ENCODE data around the gene MASP2. TPM values are rescaled to one million over a fixed set of nuclear protein-coding genes. Genes with fewer than 3 reads are reported as not detected.
"Not testable (repeated sequence)": the region's sequence is repeated elsewhere in the genome, so short reads cannot be mapped to it uniquely, and the experiment has no call there.

Gene MASP2
- total and polyA plus RNA-seq, 2 of the 8 experiments (the other 6 are each of a cell fraction or from before 2014, with no cell fraction given), result 0.54 to 1.2 TPM

DNA sequence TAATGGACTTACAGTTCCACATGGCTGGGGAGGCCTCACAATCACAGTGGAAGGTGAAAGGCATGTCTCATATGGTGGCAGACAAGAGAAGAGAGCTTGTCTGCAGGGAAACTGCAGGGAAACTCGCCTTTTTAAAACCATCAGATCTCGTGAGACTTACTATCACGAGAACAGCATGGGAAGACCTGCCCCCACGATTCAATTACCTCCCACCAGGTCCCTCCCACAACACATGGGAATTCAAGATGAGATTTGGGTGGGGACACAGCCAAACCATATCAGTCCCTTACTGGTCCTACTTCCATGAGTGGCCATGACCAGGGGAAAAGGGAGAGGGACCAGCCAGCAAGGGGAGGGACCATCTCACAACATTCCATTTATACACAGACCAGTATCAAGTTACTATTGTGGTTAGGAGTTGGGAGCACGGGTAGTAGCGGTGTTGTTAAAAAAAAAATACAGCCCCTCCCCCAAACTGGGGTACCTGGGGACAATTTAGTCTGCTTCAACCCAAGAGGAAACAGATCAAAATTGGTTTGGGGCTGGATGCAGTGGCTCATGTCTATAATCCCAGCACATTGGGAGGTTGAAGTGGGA lies 57.0 kb downstream of the MASP2 start:
- H4K5ac ChIP-seq (ENCODE audit: insufficient read length, low read depth, low read length); H4K8ac ChIP-seq (ENCODE audit: extremely low read depth, insufficient read depth, low read length); FAIRE-seq; DNase-seq (ENCODE audit: low read depth in 1 of 2, low spot score in 2 of 2); H3K36me3 ChIP-seq (ENCODE audit: control insufficient read depth in 2 of 4, insufficient read depth in 4 of 4, low read length in 3 of 4); H4K20me1 ChIP-seq (replicated peaks in 1 of 2; ENCODE audit: control insufficient read depth in 1 of 2, insufficient read depth in 2 of 2, low read length in 2 of 2); H3K23ac ChIP-seq (ENCODE audit: insufficient read length); H3K56ac ChIP-seq (replicated peaks; ENCODE audit: insufficient read length, low read depth, low read length); H3K9ac ChIP-seq (replicated peaks in 1 of 4; ENCODE audit: extremely low read depth in 1 of 4, low read depth in 3 of 4, low read length in 3 of 4); H2AK5ac ChIP-seq (ENCODE audit: low read depth, low read length); H3K27ac ChIP-seq (ENCODE audit: low read depth, low read length); H3K4ac ChIP-seq (replicated peaks; ENCODE audit: insufficient read length, low read depth, low read length); H2BK120ac ChIP-seq (replicated peaks; ENCODE audit: low read depth, low read length); H2BK15ac ChIP-seq (ENCODE audit: low read length); H3K27me3 ChIP-seq (replicated peaks in 1 of 4; ENCODE audit: control insufficient read depth in 3 of 4, extremely low read depth in 1 of 4, insufficient read depth in 3 of 4, low read length in 3 of 4); H4K91ac ChIP-seq (replicated peaks; ENCODE audit: insufficient read length, low read length); H3K79me1 ChIP-seq (ENCODE audit: low read depth, low read length); H2BK20ac ChIP-seq (ENCODE audit: low read length); H3K9me3 ChIP-seq (ENCODE audit: insufficient read depth in 2 of 2, low read depth in 1 of 2, low read length in 1 of 2); H3K23me2 ChIP-seq (ENCODE audit: low read depth, low read length); H3K14ac ChIP-seq (ENCODE audit: insufficient read length); H3K79me2 ChIP-seq (ENCODE audit: control insufficient read depth in 1 of 2, insufficient read depth in 2 of 2, low read length in 2 of 2); H3K4me1 ChIP-seq (replicated peaks in 1 of 4; ENCODE audit: control insufficient read depth in 3 of 4, insufficient read depth in 4 of 4, low read length in 3 of 4): not testable (repeated sequence)
- peak; percentile 36; the same call in 1 of the 2 replicates for TF ChIP-seq RBBP5 (IDR thresholded peaks at IDR 0.05; ENCODE audit: borderline replicate concordance, low read depth, low read length)
- ChIA-PET POLR2A (ENCODE audit: partially characterized antibody) (interaction anchor here (0.7 to 2.8 kb wide), 3 partner anchors 9 to 22 kb away, joined by 3 to 12 read pairs (median 5); partner anchors contain the start of gene TARDBP), CTCF (ENCODE audit: partially characterized antibody) (interaction anchor here (0.7 to 1.6 kb wide), 5 partner anchors 12 to 86 kb away, joined by 3 to 6 read pairs (median 5); no protein-coding TSS in a partner anchor)
- peak overlapping the region in 1 of 4 experiments; percentile 28; a peak in 1 of 8 replicates for H3K4me3 ChIP-seq (ENCODE audit: extremely low read depth in 1 of 4, insufficient read depth in 2 of 4, low read depth in 3 of 4, low read length in 4 of 4)
- 0 out of 2 replicates have a peak overlapping the region, but pooled peaks have one; percentile 9 for H2BK12ac ChIP-seq (ENCODE audit: low read depth, low read length)
- peak overlapping the region; percentile 55; the same call in 1 of the 2 replicates for H2AFZ ChIP-seq (ENCODE audit: low read length)
- WGBS, 2 experiments (ENCODE audit: extremely low coverage in 1 of 2, insufficient coverage in 1 of 2, insufficient read length in 1 of 2, insufficient replicate concordance in 2 of 2, low coverage in 1 of 2, low lambda C conversion rate in 2 of 2, missing lambda C conversion rate in 1 of 2), result 82% methylated on average over 6 of the region's 6 CpGs; no CpG with 5 or more reads in 1 of the 2 experiments
- H3K4me2 ChIP-seq (ENCODE audit: insufficient read depth in 1 of 2, low read depth in 2 of 2, low read length in 2 of 2), result peak overlapping the region in 1 of 2 experiments; percentile 16; a peak in 1 of 4 replicates
- peak overlapping the region; percentile 52; the same call in 1 of the 2 replicates for H3K18ac ChIP-seq (ENCODE audit: extremely low read depth, low read length)
- H2BK5ac ChIP-seq (ENCODE audit: low read depth, low read length), result 0 out of 2 replicates have a peak overlapping the region, but pooled peaks have one; percentile 9
